HEK293T (cell line): ENCODE measurements around the gene VSX2.

Experiments used
- CTCF ChIA-PET: fragments of 350-600 bp; formaldehyde crosslinking; extraction: SDS; loops from one replicate; lab custom pipeline; 2021; ENCODE audit warnings: antibody characterized with exemption, inconsistent platforms; lab: Yijun Ruan, JAX
- POLR2A ChIA-PET: fragments of 350-600 bp; formaldehyde crosslinking; extraction: SDS; loops from one replicate; lab custom pipeline; 2020; ENCODE audit warnings: antibody characterized with exemption, inconsistent platforms; lab: Yijun Ruan, JAX
- DNase-seq: peaks from one replicate; pipeline ENCODE4 v3.0.0; 2012; ENCODE audit warnings: mixed read lengths; ENCODE audit errors: extremely low spot score
- ARNT ChIP-seq: fragments of 450-650 bp; IDR thresholded peaks from 2 replicates; pipeline ENCODE4 v1.6.1; 2017; ENCODE audit warnings: mild to moderate bottlenecking
- BHLHE40 ChIP-seq: fragments of 450-650 bp; IDR thresholded peaks from 2 replicates; pipeline ENCODE4 v1.6.1; 2016; ENCODE audit warnings: mild to moderate bottlenecking, moderate library complexity, borderline replicate concordance
- CTBP1 ChIP-seq: fragments of 450-650 bp; IDR thresholded peaks from 2 replicates; pipeline ENCODE4 v1.6.1; 2016; ENCODE audit warnings: borderline replicate concordance
- ELF4 ChIP-seq: fragments of 450-650 bp; IDR thresholded peaks from 2 replicates; pipeline ENCODE4 v1.6.1; 2017; ENCODE audit warnings: antibody characterized with exemption
- FOXA1 ChIP-seq: fragments of 450-650 bp; IDR thresholded peaks from 2 replicates; pipeline ENCODE4 v1.6.1; 2016; ENCODE audit warnings: mild to moderate bottlenecking
- FOXK2 ChIP-seq: fragments of 450-650 bp; IDR thresholded peaks from 2 replicates; pipeline ENCODE4 v1.6.1; 2016; ENCODE audit warnings: mild to moderate bottlenecking
- FOXM1 ChIP-seq: fragments of 450-650 bp; IDR thresholded peaks from 2 replicates; pipeline ENCODE4 v1.6.1; 2017; ENCODE audit warnings: mild to moderate bottlenecking, borderline replicate concordance
- HDGF ChIP-seq: fragments of 450-650 bp; IDR thresholded peaks from 2 replicates; pipeline ENCODE4 v1.6.1; 2017; ENCODE audit warnings: antibody characterized with exemption, borderline replicate concordance
- L3MBTL2 ChIP-seq: fragments of 450-650 bp; conservative IDR thresholded peaks from 2 replicates; pipeline ENCODE4 v1.6.1; 2016; ENCODE audit warnings: mild to moderate bottlenecking
- LEF1 ChIP-seq: fragments of 450-650 bp; IDR thresholded peaks from 2 replicates; pipeline ENCODE4 v1.6.1; 2017; ENCODE audit warnings: mild to moderate bottlenecking, borderline replicate concordance
- NFRKB ChIP-seq: fragments of 450-650 bp; IDR thresholded peaks from 2 replicates; pipeline ENCODE4 v1.6.1; 2016; ENCODE audit warnings: mild to moderate bottlenecking, moderate library complexity
- PKNOX1 ChIP-seq: fragments of 450-650 bp; IDR thresholded peaks from 2 replicates; pipeline ENCODE4 v1.6.1; 2016
- SP1 ChIP-seq: fragments of 450-650 bp; IDR thresholded peaks from 2 replicates; pipeline ENCODE4 v1.6.1; 2017
- SUZ12 ChIP-seq: fragments of 450-650 bp; IDR thresholded peaks from 2 replicates; pipeline ENCODE4 v1.6.1; 2016; ENCODE audit warnings: mild to moderate bottlenecking
- TARDBP ChIP-seq: fragments of 450-650 bp; IDR thresholded peaks from 2 replicates; pipeline ENCODE4 v1.6.1; 2016
- ZNF384 ChIP-seq: fragments of 450-650 bp; IDR thresholded peaks from 2 replicates; pipeline ENCODE4 v1.6.1; 2016

VSX2 gene

DNA sequence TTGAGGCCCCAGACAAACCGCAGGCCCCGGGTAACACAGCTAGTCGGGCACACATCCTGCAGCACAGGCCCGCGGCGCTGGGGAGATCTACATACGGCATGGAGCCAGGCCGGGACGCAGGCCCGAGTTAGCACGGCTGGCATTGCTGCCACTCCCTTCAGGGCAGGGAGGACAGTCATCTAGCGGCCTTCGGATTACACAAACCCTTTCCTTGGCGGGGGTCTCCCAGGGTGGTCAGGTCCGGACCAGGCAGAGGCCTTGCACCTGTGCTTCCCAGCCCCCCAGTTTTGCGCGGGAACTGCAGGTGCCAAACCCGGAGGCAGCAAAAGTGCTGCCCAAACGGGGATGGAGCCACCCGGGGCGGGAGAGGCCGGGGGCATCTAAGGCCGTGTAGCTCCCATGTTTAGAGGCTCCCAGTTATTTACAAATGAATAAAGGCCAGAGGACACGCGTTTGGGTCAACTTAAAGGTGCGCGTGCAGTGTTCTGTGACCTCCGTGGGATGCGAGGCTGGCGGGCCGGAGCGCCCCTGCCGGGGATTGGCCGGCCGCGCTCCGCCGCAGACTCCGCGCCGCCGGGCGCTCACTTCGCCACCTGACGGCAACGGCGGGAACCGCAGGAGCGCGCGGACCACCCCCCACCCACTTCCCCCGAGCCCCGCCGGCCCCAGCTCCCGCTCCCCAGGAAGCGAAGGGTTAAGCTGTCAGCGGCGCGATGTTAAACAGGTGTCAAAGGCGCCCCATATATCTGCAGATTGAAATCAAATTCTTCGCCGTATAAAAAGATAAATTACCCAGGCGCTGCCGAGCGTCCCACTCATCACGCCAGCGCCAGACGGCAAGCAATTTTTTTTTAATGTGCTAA lies 18.1 kb downstream of the VSX2 start:
- CTCF ChIA-PET = interaction anchor here (0.6 to 1.6 kb wide), 5 partner anchors 11 to 139 kb away, joined by 3 to 7 read pairs (median 4); no protein-coding TSS in a partner anchor
- POLR2A ChIA-PET = no interaction called here
- peak; percentile 28 for TF ChIP-seq L3MBTL2
- no peak for TF ChIP-seq NFRKB
- peak; percentile 95 for DNase-seq

DNA sequence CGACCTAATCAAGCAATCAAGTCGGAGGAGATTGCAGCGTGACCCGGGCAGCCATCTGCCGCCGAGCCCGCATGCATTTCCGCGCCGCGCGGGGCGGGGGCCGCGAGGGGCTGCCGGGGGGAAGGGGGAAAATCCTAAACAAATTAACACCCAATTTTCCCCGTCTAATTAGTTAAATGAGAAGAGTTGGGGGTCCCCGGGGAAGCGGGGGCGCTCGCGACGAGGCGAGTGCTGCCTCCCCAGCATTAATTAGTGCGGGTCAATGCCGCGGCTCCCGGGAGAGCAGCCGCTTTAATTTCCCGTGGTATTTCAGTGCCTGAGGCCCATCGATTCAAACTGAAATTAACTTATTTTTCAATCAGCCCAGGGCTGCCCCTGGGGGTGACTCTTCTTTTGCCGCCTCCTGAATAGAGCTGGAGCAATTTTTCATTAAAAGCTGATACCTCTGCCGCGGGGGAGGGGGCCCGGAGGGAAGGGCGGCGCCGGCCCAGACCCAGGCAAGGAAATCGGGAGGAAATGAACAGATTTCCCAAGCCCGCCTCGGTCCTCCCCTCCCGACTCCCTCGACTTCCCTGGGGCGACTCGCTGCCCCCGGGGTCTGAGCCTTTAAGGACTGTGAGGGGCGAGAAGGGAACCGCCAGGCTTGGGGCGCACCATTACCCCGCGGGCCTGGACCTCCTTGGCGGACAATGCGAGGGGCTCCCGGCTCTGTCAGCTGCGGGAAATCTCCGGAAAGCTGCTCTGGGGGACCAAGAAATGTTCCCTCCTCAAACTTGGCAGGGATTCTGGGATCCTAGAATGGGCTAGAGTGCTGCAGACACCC lies 18.9 kb downstream of the VSX2 start:
- ChIA-PET POLR2A (no interaction called here), CTCF (interaction anchor here (1.3 to 1.6 kb wide), 3 partner anchors 12 to 140 kb away, joined by 3 to 7 read pairs (median 4); no protein-coding TSS in a partner anchor)
- TF ChIP-seq ARNT = no peak
- TF ChIP-seq NFRKB = no peak
- no peak for TF ChIP-seq ELF4
- TF ChIP-seq SP1 = no peak
- no peak for TF ChIP-seq BHLHE40
- no peak for TF ChIP-seq ZNF384
- TF ChIP-seq L3MBTL2 = no peak; the same call in 1 of the 2 replicates
- no peak for TF ChIP-seq HDGF
- no peak for TF ChIP-seq PKNOX1
- TF ChIP-seq FOXA1 = no peak
- no peak for TF ChIP-seq TARDBP
- no peak for TF ChIP-seq SUZ12
- peak; percentile 44 for DNase-seq

DNA sequence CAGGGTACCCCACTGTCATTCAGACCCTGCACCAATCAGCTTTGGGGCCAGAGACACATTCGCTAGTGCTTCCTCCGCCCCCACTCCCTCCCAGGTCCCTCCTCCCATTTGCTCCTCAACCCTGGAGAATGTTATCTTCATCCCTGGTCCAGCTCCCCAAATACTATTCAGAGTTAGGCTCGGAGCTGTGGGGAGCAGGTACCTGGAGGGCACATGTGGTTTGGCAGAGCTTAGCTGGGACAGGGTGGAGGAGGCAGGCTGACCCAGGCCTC lies 19.5 kb downstream of the VSX2 start:
- ChIA-PET CTCF (interaction anchor here (0.6 to 1.6 kb wide), 2 partner anchors 12 to 93 kb away, joined by 3 to 4 read pairs; no protein-coding TSS in a partner anchor), POLR2A (no interaction called here)
- TF ChIP-seq CTBP1 = no peak
- no peak for TF ChIP-seq SP1
- no peak for TF ChIP-seq TARDBP
- TF ChIP-seq PKNOX1 = no peak
- TF ChIP-seq ARNT = no peak
- no peak for TF ChIP-seq FOXM1
- TF ChIP-seq BHLHE40 = no peak
- no peak for TF ChIP-seq NFRKB
- no peak for TF ChIP-seq ELF4
- TF ChIP-seq LEF1 = no peak
- no peak for TF ChIP-seq SUZ12
- TF ChIP-seq HDGF = no peak
- DNase-seq = no peak

DNA sequence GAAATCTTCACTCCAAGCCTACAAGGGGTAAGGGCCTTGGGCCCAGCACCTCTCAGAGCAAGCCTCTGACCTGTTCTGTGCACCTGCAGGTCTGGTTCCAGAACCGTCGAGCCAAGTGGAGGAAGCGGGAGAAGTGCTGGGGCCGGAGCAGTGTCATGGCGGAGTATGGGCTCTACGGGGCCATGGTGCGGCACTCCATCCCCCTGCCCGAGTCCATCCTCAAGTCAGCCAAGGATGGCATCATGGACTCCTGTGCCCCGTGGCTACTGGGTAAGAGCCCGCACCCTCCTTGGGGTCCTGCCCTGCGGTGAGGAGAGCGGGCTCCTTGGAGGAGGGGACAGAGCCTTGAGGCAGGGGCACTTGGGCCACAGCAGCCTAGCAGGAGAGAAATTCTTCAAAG lies 20.3 kb downstream of the VSX2 start:
- ChIA-PET POLR2A (no interaction called here), CTCF (interaction anchor here (0.6 kb wide), 1 partner anchor 94 kb away, joined by 3 read pairs; no protein-coding TSS in a partner anchor)
- TF ChIP-seq CTBP1 = no peak
- TF ChIP-seq FOXK2 = no peak
- no peak for TF ChIP-seq BHLHE40
- no peak for TF ChIP-seq NFRKB
- no peak for TF ChIP-seq ZNF384
- no peak for TF ChIP-seq LEF1
- no peak for TF ChIP-seq HDGF
- TF ChIP-seq SP1 = no peak
- no peak for TF ChIP-seq SUZ12
- TF ChIP-seq TARDBP = no peak
- no peak for TF ChIP-seq ARNT
- no peak for TF ChIP-seq FOXM1
- no peak for TF ChIP-seq L3MBTL2
- TF ChIP-seq PKNOX1 = no peak
- no peak for TF ChIP-seq ELF4
- TF ChIP-seq FOXA1 = no peak
- no peak for DNase-seq

DNA sequence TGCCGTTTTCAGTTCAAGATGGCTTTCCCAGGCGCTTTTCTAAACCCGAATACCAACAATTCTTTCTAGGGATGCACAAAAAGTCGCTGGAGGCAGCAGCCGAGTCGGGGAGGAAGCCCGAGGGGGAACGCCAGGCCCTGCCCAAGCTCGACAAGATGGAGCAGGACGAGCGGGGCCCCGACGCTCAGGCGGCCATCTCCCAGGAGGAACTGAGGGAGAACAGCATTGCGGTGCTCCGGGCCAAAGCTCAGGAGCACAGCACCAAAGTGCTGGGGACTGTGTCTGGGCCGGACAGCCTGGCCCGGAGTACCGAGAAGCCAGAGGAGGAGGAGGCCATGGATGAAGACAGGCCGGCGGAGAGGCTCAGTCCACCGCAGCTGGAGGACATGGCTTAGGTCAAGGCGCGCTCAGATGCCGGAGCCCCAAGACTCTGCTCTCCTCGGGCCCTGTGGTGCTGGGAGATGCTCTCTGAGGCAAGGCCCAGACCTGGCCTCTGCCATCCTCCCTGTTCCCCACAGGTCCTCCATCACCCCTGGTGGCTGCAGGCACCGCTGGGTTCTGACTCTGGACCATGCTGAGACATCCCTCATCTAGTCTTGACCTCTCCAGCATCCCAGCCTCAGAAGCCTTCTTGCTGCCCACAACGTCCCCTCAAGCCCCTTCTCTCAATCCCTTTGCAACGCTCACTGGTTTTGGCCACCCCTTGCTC lies 21.4 kb downstream of the VSX2 start:
- POLR2A ChIA-PET = no interaction called here
- CTCF ChIA-PET = interaction anchor here (1.2 kb wide), 1 partner anchor 149 kb away, joined by 4 read pairs; no protein-coding TSS in a partner anchor
- no peak for DNase-seq
- no peak for TF ChIP-seq SUZ12
- TF ChIP-seq NFRKB = no peak
- no peak for TF ChIP-seq LEF1
- no peak for TF ChIP-seq TARDBP
- TF ChIP-seq ZNF384 = no peak

- DNase-seq = no peak
- ChIA-PET POLR2A (no interaction called here), CTCF (interaction anchor here (1.2 kb wide), 1 partner anchor 149 kb away, joined by 4 read pairs; no protein-coding TSS in a partner anchor)
- TF ChIP-seq FOXA1 (no peak), NFRKB (no peak), TARDBP (no peak), FOXK2 (no peak), PKNOX1 (no peak), SP1 (no peak), ZNF384 (no peak), BHLHE40 (no peak), ELF4 (no peak)
Measured at GRCh38 chr14:74261288-74261687, 22.0 kb downstream of the VSX2 start.
